H1 (cell line): ENCODE data around the gene PDE4D. TPM values are rescaled to one million over a fixed set of nuclear protein-coding genes. Genes with fewer than 3 reads are reported as not detected.

Experiments
- BRCA1 ChIP-seq: IDR thresholded peaks from 2 replicates; pipeline ENCODE4 v1.6.1; 2012; ENCODE audit warnings: low read depth, low read length, improper control_type of control experiment
- POU5F1 ChIP-seq: IDR thresholded peaks from 2 replicates; pipeline ENCODE4 v1.6.1; 2011; ENCODE audit warnings: low read depth, mild to moderate bottlenecking, low read length, moderate library complexity
- SIRT6 ChIP-seq: IDR thresholded peaks from one replicate; pipeline ENCODE4 v1.7.1; 2012; ENCODE audit warnings: low read length, inconsistent platforms
- USF2 ChIP-seq: IDR thresholded peaks from 2 replicates; pipeline ENCODE4 v1.6.1; 2011; ENCODE audit warnings: low read length, improper control_type of control experiment
- ZNF274 ChIP-seq: IDR thresholded peaks from 2 replicates; pipeline ENCODE4 v1.7.0; 2012; ENCODE audit warnings: low read length, borderline replicate concordance; ENCODE audit errors: extremely low read depth
- polyA plus RNA-seq, 7 experiments: library from polyadenylated mRNA; depleted of rRNA in 3 of 7; stranded (reverse) in 5 of 7; unstranded in 2 of 7; fragments of >200 nt in 5 of 7; fragments of 200-250 nt in 2 of 7; gene quantifications; 1 replicate in 5 of 7; 2 replicates in 1 of 7; 4 replicates in 1 of 7; pipeline versions ENCODE4 v1.2.1 to v1.2.3, GENCODE V29; 2011 to 2013; ENCODE audit warnings: missing spikeins in 2 of 7, mixed read lengths in 2 of 7
- total RNA-seq: library from RNA; stranded (reverse); fragmentation: NEBNext Ultra II Directional; extraction: Animal tissue kit (Norgen Biotek cat#: 25700); gene quantifications from 2 replicates; pipeline ENCODE4 v1.2.1, GENCODE V29; 2021

The PDE4D gene
- total and polyA plus RNA-seq, 2 of the 8 experiments (the other 6 are each of a cell fraction or from before 2014, with no cell fraction given): 2.3 to 3.7 TPM

- no peak for TF ChIP-seq ZNF274
- TF ChIP-seq SIRT6: no peak
- no peak for TF ChIP-seq POU5F1
- TF ChIP-seq USF2: no peak
- TF ChIP-seq BRCA1: no peak
These were observed 591.8 kb downstream of the PDE4D start (continued) for GRCh38 chr5:59301727-59302126.
